HEK293T (cell line): ENCODE results near the gene ZNF331.

Source experiments
- ARNT ChIP-seq: fragments of 450-650 bp; IDR thresholded peaks from 2 replicates; pipeline ENCODE4 v1.6.1; 2017; ENCODE audit warnings: mild to moderate bottlenecking
- BHLHE40 ChIP-seq: fragments of 450-650 bp; IDR thresholded peaks from 2 replicates; pipeline ENCODE4 v1.6.1; 2016; ENCODE audit warnings: mild to moderate bottlenecking, moderate library complexity, borderline replicate concordance
- ELF4 ChIP-seq: fragments of 450-650 bp; IDR thresholded peaks from 2 replicates; pipeline ENCODE4 v1.6.1; 2017; ENCODE audit warnings: antibody characterized with exemption
- FOXA1 ChIP-seq: fragments of 450-650 bp; IDR thresholded peaks from 2 replicates; pipeline ENCODE4 v1.6.1; 2016; ENCODE audit warnings: mild to moderate bottlenecking
- FOXM1 ChIP-seq: fragments of 450-650 bp; IDR thresholded peaks from 2 replicates; pipeline ENCODE4 v1.6.1; 2017; ENCODE audit warnings: mild to moderate bottlenecking, borderline replicate concordance
- LEF1 ChIP-seq: fragments of 450-650 bp; IDR thresholded peaks from 2 replicates; pipeline ENCODE4 v1.6.1; 2017; ENCODE audit warnings: mild to moderate bottlenecking, borderline replicate concordance
- SP1 ChIP-seq: fragments of 450-650 bp; IDR thresholded peaks from 2 replicates; pipeline ENCODE4 v1.6.1; 2017
- TARDBP ChIP-seq: fragments of 450-650 bp; IDR thresholded peaks from 2 replicates; pipeline ENCODE4 v1.6.1; 2016

- TF ChIP-seq SP1 (no peak), TARDBP (no peak), FOXA1 (no peak), FOXM1 (no peak), BHLHE40 (no peak), ELF4 (no peak), ARNT (no peak), LEF1 (no peak)
Observed at GRCh38 chr19:53531457-53531856, 6.5 kb upstream of the ZNF331 start.
